Activated CD4-positive, alpha-beta T cell treated with anti-CD3 and anti-CD28 coated beads, Interleukin-2, amount 10 ng/mL, durations not matched to agents 24 days and 14 days (primary cell): ENCODE measurements around the gene JAKMIP1. TPM values are rescaled to one million over a fixed set of nuclear protein-coding genes. Genes with fewer than 3 reads are reported as not detected.
"Not testable (repeated sequence)": the region's sequence is repeated elsewhere in the genome, so short reads cannot be mapped to it uniquely, and the experiment has no call there.

Experiments
- DNase-seq: peaks from one replicate; pipeline ENCODE4 v3.0.0; 2022
- H3K27ac Mint-ChIP-seq: one replicate; pipeline ENCODE4 v1.8.0; 2022; ENCODE audit warnings: mild to moderate bottlenecking, mixed read lengths
- H3K27me3 Mint-ChIP-seq: one replicate; pipeline ENCODE4 v1.8.0; 2022; ENCODE audit warnings: mixed read lengths
- H3K36me3 Mint-ChIP-seq: one replicate; pipeline ENCODE4 v1.8.0; 2022; ENCODE audit warnings: low read depth, mild to moderate bottlenecking, mixed read lengths
- H3K4me1 Mint-ChIP-seq: one replicate; pipeline ENCODE4 v1.8.0; 2021; ENCODE audit warnings: mixed read lengths
- H3K4me3 Mint-ChIP-seq: one replicate; pipeline ENCODE4 v1.8.0; 2022; ENCODE audit warnings: mild to moderate bottlenecking, moderate library complexity, mixed read lengths
- H3K9me3 Mint-ChIP-seq: one replicate; pipeline ENCODE4 v1.8.0; 2021; ENCODE audit warnings: mixed read lengths
- intact Hi-C: fragments of 100-400 bp; cut with micrococcal nuclease; formaldehyde crosslinking; loops from one replicate; pipeline ENCODE4 v1.15.1; 2023
- total RNA-seq: library from RNA; stranded (reverse); gene quantifications from 2 replicates; pipeline ENCODE4 v1.2.3, GENCODE V29; 2022

The JAKMIP1 gene
- total RNA-seq, 1 donor from 2014 or later: 10.3 TPM

- Mint-ChIP-seq H3K9me3 (no peaks in the 10 kb centered on the region), H3K27ac (no peak overlapping the region), H3K4me1 (peaks cover 3% of the 10 kb centered on the region), H3K36me3 (no peaks in the 10 kb centered on the region), H3K27me3 (peaks cover 16% of the 10 kb centered on the region), H3K4me3 (no peak overlapping the region)
- no peak for DNase-seq
- intact Hi-C loops: no loop called here
Observed at GRCh38 chr4:6011271-6011671, 189.1 kb downstream of the JAKMIP1 start.

- H3K4me3 Mint-ChIP-seq: no peak overlapping the region
- no peaks in the 10 kb centered on the region for H3K36me3 Mint-ChIP-seq
- no peak overlapping the region for H3K27ac Mint-ChIP-seq
- H3K27me3 Mint-ChIP-seq: peaks cover 16% of the 10 kb centered on the region
- DNase-seq: no peak
- H3K9me3 Mint-ChIP-seq: no peaks in the 10 kb centered on the region
- peaks cover 3% of the 10 kb centered on the region for H3K4me1 Mint-ChIP-seq
- intact Hi-C loops: no loop called here
Observed at GRCh38 chr4:6010789-6011188, 189.6 kb downstream of the JAKMIP1 start.

- DNase-seq: no peak
- Mint-ChIP-seq H3K36me3 (no peaks in the 10 kb centered on the region), H3K27me3 (peaks cover 16% of the 10 kb centered on the region), H3K27ac (no peak overlapping the region), H3K4me1 (peaks cover 3% of the 10 kb centered on the region), H3K4me3 (no peak overlapping the region), H3K9me3 (no peaks in the 10 kb centered on the region)
- intact Hi-C loops: no loop called here
Observed at GRCh38 chr4:6009452-6009851, 190.9 kb downstream of the JAKMIP1 start.

- H3K27ac Mint-ChIP-seq: no peak overlapping the region
- no peak overlapping the region for H3K4me3 Mint-ChIP-seq
- peaks cover 3% of the 10 kb centered on the region for H3K4me1 Mint-ChIP-seq
- peaks cover 16% of the 10 kb centered on the region for H3K27me3 Mint-ChIP-seq
- DNase-seq: no peak
- H3K36me3 Mint-ChIP-seq: no peaks in the 10 kb centered on the region
- no peaks in the 10 kb centered on the region for H3K9me3 Mint-ChIP-seq
- intact Hi-C loops: no loop called here
Observed at GRCh38 chr4:6008766-6009385, 191.5 kb downstream of the JAKMIP1 start.

- Mint-ChIP-seq H3K9me3 (no peaks in the 10 kb centered on the region), H3K27ac (no peak overlapping the region), H3K4me3 (no peak overlapping the region), H3K36me3 (no peaks in the 10 kb centered on the region), H3K27me3 (peaks cover 16% of the 10 kb centered on the region), H3K4me1 (peaks cover 3% of the 10 kb centered on the region)
- intact Hi-C loops: no loop called here
- no peak for DNase-seq
Observed at GRCh38 chr4:6008092-6008551, 192.2 kb downstream of the JAKMIP1 start.

- H3K27ac Mint-ChIP-seq: no peak overlapping the region
- intact Hi-C loops: no loop called here
- no peak overlapping the region for H3K4me3 Mint-ChIP-seq
- peaks cover 12% of the 10 kb centered on the region for H3K27me3 Mint-ChIP-seq
- no peaks in the 10 kb centered on the region for H3K9me3 Mint-ChIP-seq
- no peak for DNase-seq
- H3K36me3 Mint-ChIP-seq: no peaks in the 10 kb centered on the region
- no peaks in the 10 kb centered on the region for H3K4me1 Mint-ChIP-seq
Observed at GRCh38 chr4:6005175-6005574, 195.2 kb downstream of the JAKMIP1 start.

GRCh38 chr4:6003485-6003884, 196.9 kb downstream of the JAKMIP1 start:
- H3K4me3 Mint-ChIP-seq, intact Hi-C loops, H3K9me3 Mint-ChIP-seq, H3K27ac Mint-ChIP-seq, DNase-seq, H3K27me3 Mint-ChIP-seq, H3K4me1 Mint-ChIP-seq, H3K36me3 Mint-ChIP-seq: not testable (repeated sequence)

- no peak overlapping the region for H3K27ac Mint-ChIP-seq
- H3K4me1 Mint-ChIP-seq: peaks cover 1% of the 10 kb centered on the region
- H3K4me3 Mint-ChIP-seq: no peak overlapping the region
- peaks cover 6% of the 10 kb centered on the region for H3K27me3 Mint-ChIP-seq
- no peak for DNase-seq
- no peaks in the 10 kb centered on the region for H3K36me3 Mint-ChIP-seq
- no peaks in the 10 kb centered on the region for H3K9me3 Mint-ChIP-seq
- intact Hi-C loops: no loop called here
Observed at GRCh38 chr4:6002926-6003325, 197.4 kb downstream of the JAKMIP1 start.

GRCh38 chr4:6002492-6002833, 197.9 kb downstream of the JAKMIP1 start:
- Mint-ChIP-seq H3K9me3 (no peaks in the 10 kb centered on the region), H3K4me3 (no peak overlapping the region), H3K36me3 (no peaks in the 10 kb centered on the region), H3K4me1 (peaks cover 1% of the 10 kb centered on the region), H3K27me3 (peaks cover 4% of the 10 kb centered on the region), H3K27ac (no peak overlapping the region)
- intact Hi-C loops: no loop called here
- no peak for DNase-seq

- DNase-seq: no peak
- H3K4me1 Mint-ChIP-seq: peaks cover 1% of the 10 kb centered on the region
- no peaks in the 10 kb centered on the region for H3K36me3 Mint-ChIP-seq
- no peak overlapping the region for H3K27ac Mint-ChIP-seq
- no peak overlapping the region for H3K4me3 Mint-ChIP-seq
- intact Hi-C loops: no loop called here
- no peaks in the 10 kb centered on the region for H3K9me3 Mint-ChIP-seq
- peaks cover 2% of the 10 kb centered on the region for H3K27me3 Mint-ChIP-seq
Observed at GRCh38 chr4:6001680-6002491, 198.5 kb downstream of the JAKMIP1 start.

GRCh38 chr4:5999830-6000365, 200.5 kb downstream of the JAKMIP1 start:
- no peak overlapping the region for H3K4me3 Mint-ChIP-seq
- peaks cover 6% of the 10 kb centered on the region for H3K4me1 Mint-ChIP-seq
- intact Hi-C loops: loop anchor here (10.0 kb wide), 1 partner anchor 255 kb away; no protein-coding TSS in a partner anchor
- no peak overlapping the region for H3K27ac Mint-ChIP-seq
- no peaks in the 10 kb centered on the region for H3K36me3 Mint-ChIP-seq
- no peak for DNase-seq
- H3K9me3 Mint-ChIP-seq: no peaks in the 10 kb centered on the region
- H3K27me3 Mint-ChIP-seq: peaks cover 2% of the 10 kb centered on the region

- Mint-ChIP-seq H3K36me3 (no peaks in the 10 kb centered on the region), H3K4me3 (no peak overlapping the region), H3K4me1 (peaks cover 6% of the 10 kb centered on the region), H3K27me3 (peaks cover 2% of the 10 kb centered on the region), H3K27ac (no peak overlapping the region), H3K9me3 (no peaks in the 10 kb centered on the region)
- intact Hi-C loops: loop anchor here (10.0 kb wide), 1 partner anchor 255 kb away; no protein-coding TSS in a partner anchor
- no peak for DNase-seq
Observed at GRCh38 chr4:5999356-5999755, 201.0 kb downstream of the JAKMIP1 start.

GRCh38 chr4:5998333-5998936, 201.9 kb downstream of the JAKMIP1 start:
- Mint-ChIP-seq H3K4me3 (no peak overlapping the region), H3K4me1 (peaks cover 6% of the 10 kb centered on the region), H3K27ac (no peak overlapping the region), H3K36me3 (no peaks in the 10 kb centered on the region), H3K9me3 (no peaks in the 10 kb centered on the region), H3K27me3 (peaks cover 2% of the 10 kb centered on the region)
- peak; percentile 82 for DNase-seq
- intact Hi-C loops: loop anchor here (1.0 to 10.0 kb wide), 2 partner anchors 256 to 329 kb away; no protein-coding TSS in a partner anchor

- intact Hi-C loops: loop anchor here (10.0 kb wide), 1 partner anchor 258 kb away; no protein-coding TSS in a partner anchor
- Mint-ChIP-seq H3K27ac (no peak overlapping the region), H3K9me3 (no peaks in the 10 kb centered on the region), H3K36me3 (no peaks in the 10 kb centered on the region), H3K4me1 (peaks cover 6% of the 10 kb centered on the region), H3K4me3 (no peak overlapping the region), H3K27me3 (peaks cover 2% of the 10 kb centered on the region)
- no peak for DNase-seq
Observed at GRCh38 chr4:5996641-5997040, 203.7 kb downstream of the JAKMIP1 start.
